ENCODE measurements around the gene LRRC58. TPM values are rescaled to one million over a fixed set of nuclear protein-coding genes. Genes with fewer than 3 reads are reported as not detected.

Gene LRRC58
- total RNA-seq, 1 donor from 2014 or later, result 28.0 TPM

- Mint-ChIP-seq H3K4me3 (ENCODE audit: unreplicated experiment) (no peak overlapping the region), H3K9me3 (ENCODE audit: unreplicated experiment) (peaks cover 18% of the 10 kb centered on the region), H3K36me3 (ENCODE audit: unreplicated experiment) (peaks cover 21% of the 10 kb centered on the region), H3K27me3 (ENCODE audit: unreplicated experiment) (no peaks in the 10 kb centered on the region), H3K27ac (ENCODE audit: unreplicated experiment) (no peak overlapping the region), H3K4me1 (ENCODE audit: unreplicated experiment) (peaks cover 24% of the 10 kb centered on the region)
- no peak for TF ChIP-seq CTCF (IDR thresholded peaks at IDR 0.05)
- DNase-seq (ENCODE audit: extremely low spot score, unreplicated experiment), result no peak
These were observed 7.4 kb downstream of the LRRC58 start for GRCh38 chr3:120341658-120342346.

GRCh38 chr3:120339362-120339761 lies 9.8 kb downstream of the LRRC58 start:
- Mint-ChIP-seq H3K9me3 (ENCODE audit: unreplicated experiment) (peaks cover 18% of the 10 kb centered on the region), H3K4me3 (ENCODE audit: unreplicated experiment) (no peak overlapping the region), H3K36me3 (ENCODE audit: unreplicated experiment) (peaks cover 27% of the 10 kb centered on the region), H3K27me3 (ENCODE audit: unreplicated experiment) (no peaks in the 10 kb centered on the region), H3K27ac (ENCODE audit: unreplicated experiment) (no peak overlapping the region), H3K4me1 (ENCODE audit: unreplicated experiment) (peaks cover 14% of the 10 kb centered on the region)
- DNase-seq (ENCODE audit: extremely low spot score, unreplicated experiment), result no peak
- no peak for TF ChIP-seq CTCF (IDR thresholded peaks at IDR 0.05)

GRCh38 chr3:120338517-120338916 lies 10.6 kb downstream of the LRRC58 start:
- Mint-ChIP-seq H3K9me3 (ENCODE audit: unreplicated experiment) (peaks cover 18% of the 10 kb centered on the region), H3K27me3 (ENCODE audit: unreplicated experiment) (no peaks in the 10 kb centered on the region), H3K4me1 (ENCODE audit: unreplicated experiment) (peaks cover 13% of the 10 kb centered on the region), H3K36me3 (ENCODE audit: unreplicated experiment) (peaks cover 33% of the 10 kb centered on the region), H3K4me3 (ENCODE audit: unreplicated experiment) (no peak overlapping the region), H3K27ac (ENCODE audit: unreplicated experiment) (no peak overlapping the region)
- no peak for TF ChIP-seq CTCF (IDR thresholded peaks at IDR 0.05)
- no peak for DNase-seq (ENCODE audit: extremely low spot score, unreplicated experiment)

- Mint-ChIP-seq H3K27ac (ENCODE audit: unreplicated experiment) (no peak overlapping the region), H3K9me3 (ENCODE audit: unreplicated experiment) (no peaks in the 10 kb centered on the region), H3K27me3 (ENCODE audit: unreplicated experiment) (no peaks in the 10 kb centered on the region), H3K4me1 (ENCODE audit: unreplicated experiment) (peaks cover 4% of the 10 kb centered on the region), H3K36me3 (ENCODE audit: unreplicated experiment) (peaks cover 42% of the 10 kb centered on the region), H3K4me3 (ENCODE audit: unreplicated experiment) (no peak overlapping the region)
- no peak for TF ChIP-seq CTCF (IDR thresholded peaks at IDR 0.05)
- DNase-seq (ENCODE audit: extremely low spot score, unreplicated experiment), result no peak
These were observed 16.5 kb downstream of the LRRC58 start for GRCh38 chr3:120332646-120333045.

GRCh38 chr3:120331076-120331475 lies 18.1 kb downstream of the LRRC58 start:
- no peak for TF ChIP-seq CTCF (IDR thresholded peaks at IDR 0.05)
- Mint-ChIP-seq H3K9me3 (ENCODE audit: unreplicated experiment) (no peaks in the 10 kb centered on the region), H3K27ac (ENCODE audit: unreplicated experiment) (no peak overlapping the region), H3K4me1 (ENCODE audit: unreplicated experiment) (peaks cover 3% of the 10 kb centered on the region), H3K4me3 (ENCODE audit: unreplicated experiment) (no peak overlapping the region), H3K27me3 (ENCODE audit: unreplicated experiment) (no peaks in the 10 kb centered on the region), H3K36me3 (ENCODE audit: unreplicated experiment) (peaks cover 49% of the 10 kb centered on the region)
- no peak for DNase-seq (ENCODE audit: extremely low spot score, unreplicated experiment)

Data from osteocyte (in vitro differentiated cells).